Central memory CD8-positive, alpha-beta T cell (primary cell): ENCODE data around the gene SMYD3.
A peak's percentile ranks its signal among the peaks of the same experiment; 100 is the strongest.

Experiments
- ATAC-seq: fragments of 150-1000 bp; cut with Tn5 transposase; replicated peaks from 2 replicates; pipeline ENCODE4 v1.10.0; 2022; ENCODE audit warnings: mild to moderate bottlenecking, moderate FRiP score, moderate number of reproducible peaks; ENCODE audit not compliant: poor library complexity, severe bottlenecking; ENCODE audit errors: extremely low read depth
- DNase-seq, 2 donors: peaks; one replicate each; pipeline ENCODE4 v3.0.0; 2021; ENCODE audit warnings: low spot score in 2 of 2
- H3K27ac Mint-ChIP-seq: one replicate; pipeline ENCODE4 v1.8.0; 2022; ENCODE audit warnings: low read depth, mild to moderate bottlenecking, moderate library complexity, mixed read lengths
- H3K27me3 Mint-ChIP-seq: one replicate; pipeline ENCODE4 v1.8.0; 2022; ENCODE audit warnings: mixed read lengths
- H3K36me3 Mint-ChIP-seq: one replicate; pipeline ENCODE4 v1.8.0; 2022; ENCODE audit warnings: mild to moderate bottlenecking, moderate library complexity, mixed read lengths; ENCODE audit not compliant: insufficient read depth
- H3K4me1 Mint-ChIP-seq: one replicate; pipeline ENCODE4 v1.8.0; 2022; ENCODE audit warnings: mixed read lengths
- H3K4me3 Mint-ChIP-seq: one replicate; pipeline ENCODE4 v1.8.0; 2022; ENCODE audit warnings: mild to moderate bottlenecking, moderate library complexity, mixed read lengths
- H3K9me3 Mint-ChIP-seq: one replicate; pipeline ENCODE4 v1.8.0; 2022; ENCODE audit warnings: mixed read lengths

The SMYD3 gene

GRCh38 chr1:245809361-245809760 lies 697.7 kb downstream of the SMYD3 start:
- Mint-ChIP-seq H3K27ac (no peak overlapping the region), H3K4me1 (peaks cover 21% of the 10 kb centered on the region), H3K4me3 (no peak overlapping the region), H3K27me3 (no peaks in the 10 kb centered on the region), H3K9me3 (no peaks in the 10 kb centered on the region), H3K36me3 (peaks cover 4% of the 10 kb centered on the region)
- DNase-seq (no peak), ATAC-seq (no peak)

DNA sequence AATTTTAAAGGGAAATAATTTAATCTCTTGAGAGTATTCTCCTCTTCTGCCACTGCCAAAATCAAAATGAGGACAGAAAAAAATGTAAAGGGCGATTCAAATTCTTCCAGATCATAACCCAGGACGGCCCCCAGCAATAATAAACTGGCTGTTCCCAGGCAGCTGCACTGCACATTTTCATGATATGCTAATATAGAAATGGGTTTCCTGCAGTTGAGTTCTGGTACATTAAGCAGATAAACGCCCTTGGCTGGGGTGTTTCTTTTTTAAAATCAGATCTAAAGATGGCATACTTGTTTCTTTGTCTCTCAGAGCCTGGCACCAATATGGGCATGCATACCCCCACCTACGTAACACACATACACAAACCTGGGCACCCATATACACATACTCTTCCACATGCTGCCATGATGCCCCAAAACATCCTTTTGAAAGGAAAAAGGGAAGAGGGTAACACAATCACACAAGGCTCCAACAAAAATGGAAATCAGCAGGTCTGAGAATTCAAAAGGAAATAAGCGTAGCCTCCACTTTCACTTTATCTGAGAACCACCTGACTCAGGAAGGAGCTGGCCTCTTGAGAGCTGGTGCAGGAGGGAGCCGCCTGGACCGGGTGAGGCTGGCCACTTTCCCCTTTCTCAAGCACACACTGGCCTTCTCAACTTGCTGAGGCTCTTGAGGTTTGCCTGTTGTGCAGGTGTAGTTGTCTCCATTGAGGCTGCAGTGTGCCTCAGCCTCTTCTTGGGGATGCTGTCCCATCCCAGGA lies 698.9 kb downstream of the SMYD3 start:
- DNase-seq = no peak
- Mint-ChIP-seq H3K27ac (peak overlapping the region; percentile 88), H3K4me1 (peaks cover 21% of the 10 kb centered on the region), H3K4me3 (peak overlapping the region; percentile 63), H3K27me3 (no peaks in the 10 kb centered on the region), H3K36me3 (peaks cover 4% of the 10 kb centered on the region), H3K9me3 (no peaks in the 10 kb centered on the region)
- ATAC-seq = no peak

- peak overlapping the region; percentile 63 for H3K4me3 Mint-ChIP-seq
- peak overlapping the region; percentile 88 for H3K27ac Mint-ChIP-seq
- H3K27me3 Mint-ChIP-seq = no peaks in the 10 kb centered on the region
- ATAC-seq (peak; percentile 30), DNase-seq (no peak)
- H3K9me3 Mint-ChIP-seq = no peaks in the 10 kb centered on the region
- H3K36me3 Mint-ChIP-seq = peaks cover 4% of the 10 kb centered on the region
- peaks cover 21% of the 10 kb centered on the region for H3K4me1 Mint-ChIP-seq
Measured at GRCh38 chr1:245807306-245807705, 699.8 kb downstream of the SMYD3 start.

GRCh38 chr1:245805532-245805931 lies 701.5 kb downstream of the SMYD3 start:
- peaks cover 2% of the 10 kb centered on the region for H3K36me3 Mint-ChIP-seq
- no peaks in the 10 kb centered on the region for H3K27me3 Mint-ChIP-seq
- H3K9me3 Mint-ChIP-seq = no peaks in the 10 kb centered on the region
- H3K27ac Mint-ChIP-seq = no peak overlapping the region
- DNase-seq (no peak), ATAC-seq (no peak)
- H3K4me3 Mint-ChIP-seq = no peak overlapping the region
- peaks cover 21% of the 10 kb centered on the region for H3K4me1 Mint-ChIP-seq

DNA sequence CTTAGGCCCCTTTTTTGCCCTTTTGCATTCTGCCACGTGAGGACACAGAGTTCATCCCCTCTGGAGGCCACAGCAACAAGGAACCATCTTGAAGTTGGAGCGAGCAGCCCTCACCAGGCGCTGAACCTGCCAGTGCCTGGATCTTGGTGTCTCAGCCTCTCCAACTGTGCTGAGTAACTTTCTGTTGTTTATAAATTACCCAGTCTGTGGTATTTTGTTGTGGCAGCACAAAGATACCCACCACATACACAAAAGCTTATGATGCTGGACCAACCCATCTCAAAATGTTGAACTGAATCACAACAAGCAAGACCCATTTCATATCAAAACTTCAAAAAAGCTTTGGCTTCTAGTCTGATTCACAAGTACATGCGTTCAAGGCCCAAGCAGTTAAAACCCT lies 702.4 kb downstream of the SMYD3 start:
- ATAC-seq = no peak
- H3K4me1 Mint-ChIP-seq = peaks cover 21% of the 10 kb centered on the region
- H3K27me3 Mint-ChIP-seq = no peaks in the 10 kb centered on the region
- H3K27ac Mint-ChIP-seq = peak overlapping the region; percentile 90
- peaks cover 2% of the 10 kb centered on the region for H3K36me3 Mint-ChIP-seq
- no peak for DNase-seq
- H3K4me3 Mint-ChIP-seq = no peak overlapping the region
- no peaks in the 10 kb centered on the region for H3K9me3 Mint-ChIP-seq

DNA sequence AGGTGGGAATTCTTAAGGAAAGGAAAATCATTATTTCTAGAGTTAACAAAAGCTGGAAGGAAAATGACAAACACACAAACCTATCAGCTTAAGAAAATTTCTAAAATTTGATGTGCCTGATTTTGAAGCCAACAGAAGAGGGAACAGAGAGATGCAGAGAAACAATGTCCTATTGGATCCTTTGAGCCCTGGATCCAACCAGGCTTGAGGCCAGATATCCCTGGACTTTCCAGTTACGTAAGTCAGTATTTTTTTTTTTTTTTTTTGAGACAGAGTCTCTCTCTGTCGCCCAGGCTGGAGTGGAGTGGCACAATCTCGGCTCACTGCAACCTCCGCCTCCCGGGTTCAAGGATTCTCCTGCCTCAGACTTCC lies 703.4 kb downstream of the SMYD3 start:
- H3K4me3 Mint-ChIP-seq = no peak overlapping the region
- peaks cover 17% of the 10 kb centered on the region for H3K4me1 Mint-ChIP-seq
- H3K9me3 Mint-ChIP-seq = no peaks in the 10 kb centered on the region
- DNase-seq (no peak), ATAC-seq (no peak)
- peaks cover 2% of the 10 kb centered on the region for H3K36me3 Mint-ChIP-seq
- no peaks in the 10 kb centered on the region for H3K27me3 Mint-ChIP-seq
- no peak overlapping the region for H3K27ac Mint-ChIP-seq

GRCh38 chr1:245802941-245803665 lies 704.0 kb downstream of the SMYD3 start:
- no peak for DNase-seq
- no peak overlapping the region for H3K4me3 Mint-ChIP-seq
- H3K27ac Mint-ChIP-seq = no peak overlapping the region
- no peak for ATAC-seq
- H3K9me3 Mint-ChIP-seq = no peaks in the 10 kb centered on the region
- H3K4me1 Mint-ChIP-seq = peaks cover 13% of the 10 kb centered on the region
- peaks cover 2% of the 10 kb centered on the region for H3K36me3 Mint-ChIP-seq
- H3K27me3 Mint-ChIP-seq = no peaks in the 10 kb centered on the region

GRCh38 chr1:245800901-245801605 lies 706.0 kb downstream of the SMYD3 start:
- Mint-ChIP-seq H3K27ac (no peak overlapping the region), H3K36me3 (peaks cover 2% of the 10 kb centered on the region), H3K4me3 (no peak overlapping the region), H3K27me3 (no peaks in the 10 kb centered on the region), H3K9me3 (no peaks in the 10 kb centered on the region), H3K4me1 (no peaks in the 10 kb centered on the region)
- DNase-seq (no peak), ATAC-seq (no peak)

- Mint-ChIP-seq H3K4me1 (no peaks in the 10 kb centered on the region), H3K27ac (no peak overlapping the region), H3K27me3 (no peaks in the 10 kb centered on the region), H3K9me3 (no peaks in the 10 kb centered on the region), H3K4me3 (no peak overlapping the region), H3K36me3 (peaks cover 3% of the 10 kb centered on the region)
- ATAC-seq (no peak), DNase-seq (no peak)
Measured at GRCh38 chr1:245798349-245798711, 708.7 kb downstream of the SMYD3 start.

GRCh38 chr1:245797592-245798348 lies 709.3 kb downstream of the SMYD3 start:
- no peaks in the 10 kb centered on the region for H3K9me3 Mint-ChIP-seq

GRCh38 chr1:245791410-245792312 lies 715.4 kb downstream of the SMYD3 start:
- no peak overlapping the region for H3K27ac Mint-ChIP-seq
- H3K4me3 Mint-ChIP-seq = no peak overlapping the region
- H3K9me3 Mint-ChIP-seq = no peaks in the 10 kb centered on the region
- DNase-seq = no peak
- H3K27me3 Mint-ChIP-seq = no peaks in the 10 kb centered on the region
- H3K36me3 Mint-ChIP-seq = peaks cover 3% of the 10 kb centered on the region
- no peak for ATAC-seq
- H3K4me1 Mint-ChIP-seq = no peaks in the 10 kb centered on the region

More at GRCh38 chr1:245797592-245798348, 709.3 kb downstream of the SMYD3 start:
- Mint-ChIP-seq H3K4me3 (no peak overlapping the region), H3K36me3 (peaks cover 3% of the 10 kb centered on the region), H3K4me1 (no peaks in the 10 kb centered on the region), H3K27me3 (no peaks in the 10 kb centered on the region), H3K27ac (no peak overlapping the region)
- no peak for ATAC-seq
- DNase-seq = no peak
